ENCODE results near the gene HTD2.
"Not testable (repeated sequence)": the region's sequence is repeated elsewhere in the genome, so short reads cannot be mapped to it uniquely, and the experiment has no call there.

The HTD2 gene

GRCh38 chr3:58269356-58269755 is 37.0 kb upstream of the HTD2 start:
- TF ChIP-seq CTCF (conservative IDR thresholded peaks at IDR 0.05; ENCODE audit: low read depth, low read length): no peak
- H3K4me3 ChIP-seq (ENCODE audit: low read length): no peak overlapping the region
- no peak for DNase-seq (ENCODE audit: low read depth)

GRCh38 chr3:58270485-58270884 is 35.8 kb upstream of the HTD2 start:
- H3K4me3 ChIP-seq (ENCODE audit: low read length): no peak overlapping the region
- no peak for TF ChIP-seq CTCF (conservative IDR thresholded peaks at IDR 0.05; ENCODE audit: low read depth, low read length)
- DNase-seq (ENCODE audit: low read depth): no peak

GRCh38 chr3:58271901-58272501 is 34.3 kb upstream of the HTD2 start:
- DNase-seq (ENCODE audit: low read depth): no peak
- TF ChIP-seq CTCF (conservative IDR thresholded peaks at IDR 0.05; ENCODE audit: low read depth, low read length): no peak

GRCh38 chr3:58272891-58273290 is 33.4 kb upstream of the HTD2 start:
- H3K4me3 ChIP-seq (ENCODE audit: low read length): no peak overlapping the region
- TF ChIP-seq CTCF (conservative IDR thresholded peaks at IDR 0.05; ENCODE audit: low read depth, low read length): no peak
- DNase-seq (ENCODE audit: low read depth): no peak

More at GRCh38 chr3:58271901-58272501, 34.3 kb upstream of the HTD2 start:
- no peak overlapping the region for H3K4me3 ChIP-seq (ENCODE audit: low read length)

- not testable (repeated sequence) for DNase-seq (ENCODE audit: low read depth); H3K4me3 ChIP-seq (ENCODE audit: low read length)
These were observed 33.0 kb upstream of the HTD2 start for GRCh38 chr3:58273362-58273761.

- H3K4me3 ChIP-seq (ENCODE audit: low read length): no peak overlapping the region
- TF ChIP-seq CTCF (conservative IDR thresholded peaks at IDR 0.05; ENCODE audit: low read depth, low read length): no peak
- DNase-seq (ENCODE audit: low read depth): no peak
These were observed 32.2 kb upstream of the HTD2 start for GRCh38 chr3:58274027-58274614.

- TF ChIP-seq CTCF (conservative IDR thresholded peaks at IDR 0.05; ENCODE audit: low read depth, low read length): no peak
- no peak for DNase-seq (ENCODE audit: low read depth)
- H3K4me3 ChIP-seq (ENCODE audit: low read length): no peak overlapping the region
These were observed 25.3 kb upstream of the HTD2 start for GRCh38 chr3:58281069-58281468.
